Measurements from ENCODE around the gene TSPAN15. TPM values are rescaled to one million over a fixed set of nuclear protein-coding genes. Genes with fewer than 3 reads are reported as not detected.

The TSPAN15 gene
- total RNA-seq = 1.2 and 1.4 TPM in 2 replicates

DNA sequence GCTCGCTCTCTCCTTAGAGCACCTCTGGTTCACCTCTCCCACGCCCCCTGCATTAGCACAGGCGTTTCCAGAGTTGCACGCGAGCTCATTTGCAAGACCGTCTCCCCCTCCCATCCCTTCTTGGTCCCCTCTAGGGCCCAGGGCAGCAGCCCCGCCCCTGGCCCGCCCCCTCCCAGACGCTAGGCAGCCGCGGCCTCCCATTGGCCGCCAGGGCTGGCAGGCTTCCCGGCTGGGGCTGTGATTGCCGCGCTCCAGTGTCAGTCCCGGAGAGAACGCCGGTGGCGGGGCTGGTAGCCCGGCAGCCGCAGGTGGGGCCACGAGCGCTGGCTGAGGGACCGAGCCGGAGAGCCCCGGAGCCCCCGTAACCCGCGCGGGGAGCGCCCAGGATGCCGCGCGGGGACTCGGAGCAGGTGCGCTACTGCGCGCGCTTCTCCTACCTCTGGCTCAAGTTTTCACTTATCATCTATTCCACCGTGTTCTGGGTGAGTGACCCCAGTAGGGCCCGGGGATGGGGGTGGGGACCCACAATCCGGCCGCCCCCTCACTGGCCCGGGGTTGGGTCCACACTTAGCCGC is at the start of gene TSPAN15:
Gene TSPAN15, plus strand, starts transcription at position 257 of the 575 bp plus-strand sequence. Its CDS starts 130 bp downstream, at position 387.

DNA sequence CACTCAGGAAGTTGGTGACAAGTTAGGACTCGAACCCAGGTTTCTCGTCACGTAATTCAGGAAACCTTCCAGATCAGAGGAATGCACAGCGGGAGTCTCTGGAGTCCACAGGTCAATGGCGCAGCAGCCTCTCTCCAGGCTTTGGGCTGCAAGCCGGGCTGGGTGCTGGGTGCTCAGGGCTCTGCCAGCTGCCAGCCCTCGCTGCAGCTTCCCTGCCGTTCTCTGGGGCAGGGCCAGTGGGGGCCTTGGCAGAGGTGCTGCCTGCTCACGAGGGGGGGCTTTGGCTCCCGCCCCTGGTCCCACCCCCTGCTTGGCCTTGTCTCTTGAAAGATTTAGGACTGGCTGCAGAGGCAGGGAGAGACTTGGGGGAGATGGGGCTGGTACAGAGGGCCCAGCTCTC is 34.6 kb upstream of the TSPAN15 start, which contains the start of gene TACR2:
Gene TACR2, minus strand, starts transcription at position 224 of the 400 bp plus-strand sequence. CDS start 595 bp downstream, outside the sequence.

Other genes starting within 250 kb of the TSPAN15 start
- gene HKDC1, start 231.1 kb upstream of the TSPAN15 start, total RNA-seq = 1.3 and 10.6 TPM in 2 replicates
- gene HK1, start 173.0 kb upstream of the TSPAN15 start, total RNA-seq = 129 and 210 TPM in 2 replicates
- gene TACR2, start 34.5 kb upstream of the TSPAN15 start, total RNA-seq = 0.12 TPM in 1 of 2 replicates, not detected in the other
- gene NEUROG3, start 122.0 kb downstream of the TSPAN15 start, total RNA-seq = not detected in 2 replicates
- 0.77 and 0.87 TPM in 2 replicates for gene FAM241B, start 178.8 kb downstream of the TSPAN15 start, total RNA-seq